Measurements from ENCODE around the gene SBF2. TPM values are rescaled to one million over a fixed set of nuclear protein-coding genes. Genes with fewer than 3 reads are reported as not detected.

The SBF2 gene
- total RNA-seq, 3 donors from 2014 or later (not counting 1 experiment from before 2014, with no cell fraction given) = 25.2 to 26.9 (median 26.3) TPM

DNA sequence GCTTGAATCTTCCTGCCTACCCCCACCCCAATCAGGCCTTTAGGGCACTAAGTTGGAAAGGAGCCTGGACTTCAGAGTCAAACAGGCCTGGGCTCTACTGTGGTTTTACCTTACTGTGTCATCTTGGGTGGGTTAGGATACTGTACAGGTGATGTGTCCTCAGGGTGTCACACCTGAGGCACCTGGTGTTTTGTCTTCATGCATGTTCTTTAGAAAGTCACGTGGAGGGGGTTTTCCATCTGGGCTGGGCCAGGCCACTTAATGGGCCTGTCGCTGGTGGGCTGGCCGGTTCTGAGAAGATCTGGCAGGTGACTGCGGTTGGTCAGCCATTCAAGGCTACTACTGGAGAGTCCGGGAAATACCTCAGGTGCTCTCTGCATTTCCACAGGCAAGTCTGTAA lies 537.6 kb downstream of the SBF2 start:
- ATAC-seq = no peak
- intact Hi-C loops (cut with micrococcal nuclease) = loop anchor here (5.0 kb wide), 1 partner anchor 754 kb away; the partner anchor contains the start of gene NRIP3
- H3K4me1 ChIP-seq (ENCODE audit: control insufficient read depth, insufficient read depth, low read length) = peaks cover 40% of the 10 kb centered on the region
- H3K27ac Mint-ChIP-seq = peak overlapping the region in 1 of 2 donors; percentile 83
- DNase-seq = no peak
- H3K4me3 ChIP-seq (ENCODE audit: low read length) = no peak overlapping the region
- H3K9me3 Mint-ChIP-seq = no peaks in the 10 kb centered on the region
- H3K4me3 Mint-ChIP-seq = no peak overlapping the region
- 86% methylated on average over 5 of the region's 5 CpGs for WGBS (ENCODE audit: insufficient coverage)
- TF ChIP-seq, protein P1, sequence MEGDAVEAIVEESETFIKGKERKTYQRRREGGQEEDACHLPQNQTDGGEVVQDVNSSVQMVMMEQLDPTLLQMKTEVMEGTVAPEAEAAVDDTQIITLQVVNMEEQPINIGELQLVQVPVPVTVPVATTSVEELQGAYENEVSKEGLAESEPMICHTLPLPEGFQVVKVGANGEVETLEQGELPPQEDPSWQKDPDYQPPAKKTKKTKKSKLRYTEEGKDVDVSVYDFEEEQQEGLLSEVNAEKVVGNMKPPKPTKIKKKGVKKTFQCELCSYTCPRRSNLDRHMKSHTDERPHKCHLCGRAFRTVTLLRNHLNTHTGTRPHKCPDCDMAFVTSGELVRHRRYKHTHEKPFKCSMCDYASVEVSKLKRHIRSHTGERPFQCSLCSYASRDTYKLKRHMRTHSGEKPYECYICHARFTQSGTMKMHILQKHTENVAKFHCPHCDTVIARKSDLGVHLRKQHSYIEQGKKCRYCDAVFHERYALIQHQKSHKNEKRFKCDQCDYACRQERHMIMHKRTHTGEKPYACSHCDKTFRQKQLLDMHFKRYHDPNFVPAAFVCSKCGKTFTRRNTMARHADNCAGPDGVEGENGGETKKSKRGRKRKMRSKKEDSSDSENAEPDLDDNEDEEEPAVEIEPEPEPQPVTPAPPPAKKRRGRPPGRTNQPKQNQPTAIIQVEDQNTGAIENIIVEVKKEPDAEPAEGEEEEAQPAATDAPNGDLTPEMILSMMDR (IDR thresholded peaks at IDR 0.05) = no peak
- peaks cover 16 to 30% of the 10 kb centered on the region in 2 donors for H3K4me1 Mint-ChIP-seq
- H3K36me3 ChIP-seq (ENCODE audit: control insufficient read depth, insufficient read depth, low read length) = no peaks in the 10 kb centered on the region
- H3K27ac ChIP-seq (ENCODE audit: low read length) = no peak overlapping the region
- no peaks in the 10 kb centered on the region for H3K27me3 ChIP-seq (ENCODE audit: control insufficient read depth, insufficient read depth, low read length)
- H3K36me3 Mint-ChIP-seq = no peaks in the 10 kb centered on the region
- H3K27me3 Mint-ChIP-seq (ENCODE audit: low read depth in 2 of 2) = no peaks in the 10 kb centered on the region
- H3K9me3 ChIP-seq (ENCODE audit: control insufficient read depth, insufficient read depth, low read length) = no peaks in the 10 kb centered on the region

DNA sequence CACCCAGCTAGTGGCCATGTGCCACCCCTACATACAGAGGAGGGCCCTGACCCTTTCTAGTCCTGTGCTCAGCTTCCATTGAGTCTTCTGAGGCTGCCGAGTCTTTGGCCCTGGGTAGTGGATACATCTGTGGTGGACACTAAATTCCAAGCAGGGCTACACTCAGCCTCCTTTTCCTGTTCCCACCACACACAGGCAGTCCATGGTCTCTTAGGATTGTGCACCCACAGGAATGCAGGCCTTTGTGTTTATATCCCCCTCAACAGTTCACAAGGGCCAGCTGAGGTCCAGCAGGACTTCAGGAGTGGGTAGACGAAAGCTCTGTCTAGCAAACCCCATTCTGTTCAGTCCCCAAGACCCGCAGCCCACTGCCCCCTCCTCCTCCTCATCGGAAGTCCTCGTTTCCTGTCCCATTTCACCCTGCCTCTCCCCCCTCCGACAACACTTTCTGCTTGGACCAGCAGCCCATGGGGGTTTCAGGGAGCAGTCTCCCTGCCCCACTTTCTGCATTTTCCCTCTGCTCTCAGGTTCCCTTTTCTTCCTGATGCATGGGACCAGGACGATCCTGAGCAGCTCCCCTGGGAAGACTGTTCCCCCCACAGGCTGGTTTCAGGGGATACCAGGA lies 538.3 kb downstream of the SBF2 start:
- peak overlapping the region; percentile 26 for H3K27ac ChIP-seq (ENCODE audit: low read length)
- H3K4me3 Mint-ChIP-seq = no peak overlapping the region
- TF ChIP-seq, protein P1 (IDR thresholded peaks at IDR 0.05) = no peak
- no peaks in the 10 kb centered on the region for H3K9me3 Mint-ChIP-seq
- peaks cover 40% of the 10 kb centered on the region for H3K4me1 ChIP-seq (ENCODE audit: control insufficient read depth, insufficient read depth, low read length)
- H3K27me3 ChIP-seq (ENCODE audit: control insufficient read depth, insufficient read depth, low read length) = no peaks in the 10 kb centered on the region
- H3K4me3 ChIP-seq (ENCODE audit: low read length) = no peak overlapping the region
- H3K36me3 ChIP-seq (ENCODE audit: control insufficient read depth, insufficient read depth, low read length) = peaks cover 1% of the 10 kb centered on the region
- no peaks in the 10 kb centered on the region for H3K36me3 Mint-ChIP-seq
- H3K4me1 Mint-ChIP-seq = peaks cover 16 to 30% of the 10 kb centered on the region in 2 donors
- intact Hi-C loops (cut with micrococcal nuclease) = loop anchor here (5.0 kb wide), 1 partner anchor 753 kb away; the partner anchor contains the start of gene NRIP3
- ATAC-seq (no peak), DNase-seq (no peak)
- H3K27me3 Mint-ChIP-seq (ENCODE audit: low read depth in 2 of 2) = no peaks in the 10 kb centered on the region
- H3K9me3 ChIP-seq (ENCODE audit: control insufficient read depth, insufficient read depth, low read length) = no peaks in the 10 kb centered on the region
- 21% methylated on average over 7 of the region's 7 CpGs for WGBS (ENCODE audit: insufficient coverage)
- peak overlapping the region in 1 of 2 donors; percentile 83 for H3K27ac Mint-ChIP-seq

DNA sequence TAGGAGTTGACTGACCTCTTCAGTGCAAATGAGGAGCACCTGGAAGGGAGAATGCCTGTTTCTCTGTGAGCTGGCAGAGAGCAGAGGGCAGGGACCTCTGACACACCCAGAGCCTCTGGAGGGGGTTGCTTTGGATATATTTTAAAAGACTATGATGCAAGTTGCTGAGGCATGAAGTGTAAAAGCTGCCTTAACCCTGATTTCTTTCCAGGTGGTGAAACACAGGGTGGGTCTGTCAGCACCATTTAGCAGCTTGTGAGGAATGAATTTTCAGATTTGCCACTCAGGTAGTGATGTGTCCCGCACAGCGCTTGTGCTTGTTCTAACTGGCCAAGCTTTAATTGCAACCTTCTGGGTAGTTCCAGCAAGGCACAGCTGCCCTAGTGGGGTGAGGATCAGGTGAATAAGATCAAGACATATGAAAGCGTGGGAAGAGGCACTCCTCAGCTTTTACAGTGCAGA lies 540.0 kb downstream of the SBF2 start:
- peaks cover 9 to 25% of the 10 kb centered on the region in 2 donors for H3K4me1 Mint-ChIP-seq
- H3K27me3 Mint-ChIP-seq (ENCODE audit: low read depth in 2 of 2) = no peaks in the 10 kb centered on the region
- Histone ChIP-seq H3K4me1 (ENCODE audit: control insufficient read depth, insufficient read depth, low read length) (peaks cover 32% of the 10 kb centered on the region), H3K9me3 (ENCODE audit: control insufficient read depth, insufficient read depth, low read length) (no peaks in the 10 kb centered on the region), H3K36me3 (ENCODE audit: control insufficient read depth, insufficient read depth, low read length) (peaks cover 6% of the 10 kb centered on the region), H3K27ac (ENCODE audit: low read length) (no peak overlapping the region), H3K4me3 (ENCODE audit: low read length) (no peak overlapping the region), H3K27me3 (ENCODE audit: control insufficient read depth, insufficient read depth, low read length) (no peaks in the 10 kb centered on the region)
- no peak overlapping the region for H3K4me3 Mint-ChIP-seq
- ATAC-seq = no peak
- no peaks in the 10 kb centered on the region for H3K36me3 Mint-ChIP-seq
- WGBS (ENCODE audit: insufficient coverage) = 96% methylated on average over 3 of the region's 3 CpGs
- no peak overlapping the region for H3K27ac Mint-ChIP-seq
- H3K9me3 Mint-ChIP-seq = no peaks in the 10 kb centered on the region
- intact Hi-C loops (cut with micrococcal nuclease) = no loop called here
- TF ChIP-seq, protein P1 (IDR thresholded peaks at IDR 0.05) = no peak
- DNase-seq = no peak

All from natural killer cell (primary cell).